ENCODE measurements around the gene FBXW5.

DNA sequence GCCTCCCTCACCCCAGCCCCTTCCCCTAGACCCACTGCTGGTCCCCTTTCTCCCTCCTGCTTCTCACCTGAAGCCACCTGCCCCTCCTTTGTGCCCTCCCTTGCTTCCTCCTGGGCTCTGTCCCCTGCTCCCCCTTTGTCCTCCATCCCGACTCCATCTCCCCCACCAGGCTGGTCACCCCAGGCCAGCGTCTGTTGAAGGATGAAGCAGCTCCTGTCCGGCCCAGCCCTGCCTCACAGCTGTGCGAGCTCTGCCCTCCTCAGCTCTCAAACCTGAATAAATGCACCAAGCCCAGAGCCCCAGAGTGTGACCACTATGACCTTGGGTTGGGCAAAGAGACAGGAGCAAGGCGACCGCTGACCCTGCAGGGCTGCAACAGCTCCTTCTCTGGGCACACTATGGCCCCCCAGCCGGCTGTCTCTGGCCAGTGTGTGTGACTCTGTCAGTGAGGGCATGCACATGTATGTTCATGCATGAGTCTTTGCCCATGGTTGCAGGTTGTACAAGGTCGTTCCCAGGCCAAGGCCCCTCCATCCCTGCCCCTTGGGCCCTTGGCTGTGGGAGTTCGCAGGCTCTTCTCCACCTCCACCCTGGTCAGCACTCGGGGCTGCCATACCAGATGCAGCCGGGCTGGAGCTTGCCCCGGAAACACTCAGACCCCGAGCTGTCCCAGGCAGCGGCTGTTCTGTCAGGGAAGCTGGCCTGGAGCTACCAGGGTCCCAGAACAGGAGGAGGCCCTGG, 10.8 kb upstream of the FBXW5 start:
- TF ChIP-seq, protein P1, sequence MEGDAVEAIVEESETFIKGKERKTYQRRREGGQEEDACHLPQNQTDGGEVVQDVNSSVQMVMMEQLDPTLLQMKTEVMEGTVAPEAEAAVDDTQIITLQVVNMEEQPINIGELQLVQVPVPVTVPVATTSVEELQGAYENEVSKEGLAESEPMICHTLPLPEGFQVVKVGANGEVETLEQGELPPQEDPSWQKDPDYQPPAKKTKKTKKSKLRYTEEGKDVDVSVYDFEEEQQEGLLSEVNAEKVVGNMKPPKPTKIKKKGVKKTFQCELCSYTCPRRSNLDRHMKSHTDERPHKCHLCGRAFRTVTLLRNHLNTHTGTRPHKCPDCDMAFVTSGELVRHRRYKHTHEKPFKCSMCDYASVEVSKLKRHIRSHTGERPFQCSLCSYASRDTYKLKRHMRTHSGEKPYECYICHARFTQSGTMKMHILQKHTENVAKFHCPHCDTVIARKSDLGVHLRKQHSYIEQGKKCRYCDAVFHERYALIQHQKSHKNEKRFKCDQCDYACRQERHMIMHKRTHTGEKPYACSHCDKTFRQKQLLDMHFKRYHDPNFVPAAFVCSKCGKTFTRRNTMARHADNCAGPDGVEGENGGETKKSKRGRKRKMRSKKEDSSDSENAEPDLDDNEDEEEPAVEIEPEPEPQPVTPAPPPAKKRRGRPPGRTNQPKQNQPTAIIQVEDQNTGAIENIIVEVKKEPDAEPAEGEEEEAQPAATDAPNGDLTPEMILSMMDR (IDR thresholded peaks at IDR 0.05), result no peak
- no peak for TF ChIP-seq POLR2A (IDR thresholded peaks at IDR 0.05)

All from breast epithelium (tissue), 3 donors.